ENCODE measurements around the gene SAC3D1. TPM values are rescaled to one million over a fixed set of nuclear protein-coding genes. Genes with fewer than 3 reads are reported as not detected.

SAC3D1 gene
- polyA plus RNA-seq, 1 experiment: 4.5 TPM

- H3K9me3 ChIP-seq (ENCODE audit: control insufficient read depth, insufficient read depth, low read length): no peaks in the 10 kb centered on the region
- CTCF ChIA-PET: interaction anchor here (0.5 kb wide), 2 partner anchors 25 to 319 kb away, joined by 3 to 5 read pairs; no protein-coding TSS in a partner anchor
- no peak overlapping the region for H3K4me3 ChIP-seq (ENCODE audit: low read depth, low read length)
- POLR2A ChIA-PET: no interaction called here
- H3K27ac ChIP-seq (ENCODE audit: low read depth, low read length): no peak overlapping the region
- H3K27me3 ChIP-seq (ENCODE audit: control insufficient read depth, insufficient read depth, low read length): no peaks in the 10 kb centered on the region
- no peak for TF ChIP-seq CTCF (IDR thresholded peaks at IDR 0.05; ENCODE audit: low read depth, low read length)
- DNase-seq (ENCODE audit: low read depth, low spot score): no peak
These were observed 6.6 kb upstream of the SAC3D1 start for GRCh38 chr11:65034423-65034822.

GRCh38 chr11:65035579-65035978 lies 5.4 kb upstream of the SAC3D1 start:
- H3K4me3 ChIP-seq (ENCODE audit: low read depth, low read length): no peak overlapping the region
- CTCF ChIA-PET: interaction anchor here (0.6 kb wide), 1 partner anchor 233 kb away, joined by 4 read pairs; the partner anchor contains the start of gene MAP4K2
- no peaks in the 10 kb centered on the region for H3K27me3 ChIP-seq (ENCODE audit: control insufficient read depth, insufficient read depth, low read length)
- no peak for DNase-seq (ENCODE audit: low read depth, low spot score)
- no peak for TF ChIP-seq CTCF (IDR thresholded peaks at IDR 0.05; ENCODE audit: low read depth, low read length)
- no peaks in the 10 kb centered on the region for H3K9me3 ChIP-seq (ENCODE audit: control insufficient read depth, insufficient read depth, low read length)
- H3K27ac ChIP-seq (ENCODE audit: low read depth, low read length): no peak overlapping the region
- POLR2A ChIA-PET: no interaction called here

GRCh38 chr11:65036931-65037330 lies 4.1 kb upstream of the SAC3D1 start:
- TF ChIP-seq CTCF (IDR thresholded peaks at IDR 0.05; ENCODE audit: low read depth, low read length): no peak
- DNase-seq (ENCODE audit: low read depth, low spot score): no peak
- H3K27me3 ChIP-seq (ENCODE audit: control insufficient read depth, insufficient read depth, low read length): no peaks in the 10 kb centered on the region
- no peak overlapping the region for H3K4me3 ChIP-seq (ENCODE audit: low read depth, low read length)
- H3K27ac ChIP-seq (ENCODE audit: low read depth, low read length): no peak overlapping the region
- H3K9me3 ChIP-seq (ENCODE audit: control insufficient read depth, insufficient read depth, low read length): no peaks in the 10 kb centered on the region
- ChIA-PET POLR2A (no interaction called here), CTCF (interaction anchor here (0.7 kb wide), 1 partner anchor 9 kb away, joined by 4 read pairs; no protein-coding TSS in a partner anchor)

- ChIA-PET POLR2A (interaction anchor here (0.5 to 1.4 kb wide), 4 partner anchors 13 to 94 kb away, joined by 3 to 4 read pairs (median 3); partner anchors contain the start of genes ARL2 and SNX15), CTCF (interaction anchor here (1.3 to 1.9 kb wide), 2 partner anchors 12 to 26 kb away, joined by 4 to 7 read pairs; partner anchors contain the start of gene ARL2)
- peak overlapping the region; percentile 94 for H3K27ac ChIP-seq (ENCODE audit: low read depth, low read length)
- DNase-seq (ENCODE audit: low read depth, low spot score): no peak
- no peaks in the 10 kb centered on the region for H3K27me3 ChIP-seq (ENCODE audit: control insufficient read depth, insufficient read depth, low read length)
- peak overlapping the region; percentile 71 for H3K4me3 ChIP-seq (ENCODE audit: low read depth, low read length)
- no peak for TF ChIP-seq CTCF (IDR thresholded peaks at IDR 0.05; ENCODE audit: low read depth, low read length)
- no peaks in the 10 kb centered on the region; the same call in 1 of the 2 replicates for H3K9me3 ChIP-seq (ENCODE audit: control insufficient read depth, insufficient read depth, low read length)
These were observed 527 bp upstream of the SAC3D1 start for GRCh38 chr11:65040520-65040846.

DNA sequence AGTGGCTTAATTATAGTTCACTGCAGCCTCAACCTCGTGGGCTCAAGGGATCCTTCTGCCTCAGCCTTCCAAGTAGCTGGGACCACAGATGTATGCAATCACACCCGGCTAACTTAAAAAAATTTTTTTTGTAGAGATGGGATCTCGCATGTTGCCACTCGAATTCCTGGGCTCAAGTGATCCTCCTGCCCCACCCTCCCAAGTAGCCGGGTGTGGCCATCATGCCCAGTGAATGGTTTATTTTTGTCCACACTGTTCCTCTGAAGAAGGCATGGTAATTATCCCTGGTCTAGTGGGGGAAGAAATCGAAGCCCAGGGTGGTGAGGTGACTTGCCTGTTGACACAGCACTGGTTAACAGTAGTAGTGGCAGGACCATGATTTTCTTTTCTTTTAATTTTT lies 1.9 kb downstream of the SAC3D1 start:
- no peak for TF ChIP-seq CTCF (IDR thresholded peaks at IDR 0.05; ENCODE audit: low read depth, low read length)
- CTCF ChIA-PET: no interaction called here
- H3K4me3 ChIP-seq (ENCODE audit: low read depth, low read length): no peak overlapping the region
- DNase-seq (ENCODE audit: low read depth, low spot score): no peak
- no peaks in the 10 kb centered on the region for H3K27me3 ChIP-seq (ENCODE audit: control insufficient read depth, insufficient read depth, low read length)
- H3K9me3 ChIP-seq (ENCODE audit: control insufficient read depth, insufficient read depth, low read length): no peaks in the 10 kb centered on the region; the same call in 1 of the 2 replicates
- POLR2A ChIA-PET: no interaction called here
- H3K27ac ChIP-seq (ENCODE audit: low read depth, low read length): no peak overlapping the region

Data from AG04450 (cell line).